DOHH2 (cell line): ENCODE measurements around the gene HLF.

Experiments used
- H3F3A ChIP-seq: fragments of 200-600 bp; sonication (generic), shearing (Covaris generic); 2 replicates; pipeline ENCODE4 v1.6.0; 2016; ENCODE audit warnings: antibody characterized with exemption, mild to moderate bottlenecking; ENCODE audit not compliant: control insufficient read depth, insufficient read depth
- H3K27ac ChIP-seq: fragments of 200-600 bp; sonication (generic); 2 replicates; pipeline ENCODE4 v1.5.1; 2014; ENCODE audit warnings: low read depth, mild to moderate bottlenecking, low read length, moderate library complexity
- H3K27me3 ChIP-seq: fragments of 200-600 bp; sonication (generic); 2 replicates; pipeline ENCODE4 v1.6.1; 2014; ENCODE audit warnings: mild to moderate bottlenecking, low read length, mixed read lengths; ENCODE audit not compliant: control insufficient read depth
- H3K36me3 ChIP-seq: fragments of 200-600 bp; sonication (generic); 2 replicates; pipeline ENCODE4 v1.6.1; 2014; ENCODE audit warnings: mild to moderate bottlenecking, low read length, moderate library complexity, mixed read lengths; ENCODE audit not compliant: control insufficient read depth
- H3K4me1 ChIP-seq: fragments of 200-600 bp; sonication (generic); 2 replicates; pipeline ENCODE4 v1.6.1; 2014; ENCODE audit warnings: mild to moderate bottlenecking, low read length, mixed read lengths; ENCODE audit not compliant: control insufficient read depth
- H3K4me2 ChIP-seq: fragments of 200-600 bp; sonication (generic); 2 replicates; pipeline ENCODE4 v1.6.0; 2014; ENCODE audit warnings: mild to moderate bottlenecking, low read length, moderate library complexity
- H3K4me3 ChIP-seq: fragments of 200-600 bp; sonication (generic); 2 replicates; pipeline ENCODE4 v1.5.1; 2014; ENCODE audit warnings: mild to moderate bottlenecking, low read length, mixed read lengths
- H3K79me2 ChIP-seq: fragments of 200-600 bp; sonication (generic); 2 replicates; pipeline ENCODE4 v1.6.1; 2014; ENCODE audit warnings: mild to moderate bottlenecking, low read length, mixed read lengths; ENCODE audit not compliant: control insufficient read depth
- H3K9me2 ChIP-seq: fragments of 200-600 bp; sonication (generic); replicated peaks from 2 replicates; pipeline ENCODE4 v1.6.1; 2014; ENCODE audit warnings: mild to moderate bottlenecking, low read length, mixed read lengths; ENCODE audit not compliant: control insufficient read depth
- H3K9me3 ChIP-seq: fragments of 200-600 bp; sonication (generic); 2 replicates; pipeline ENCODE4 v1.6.1; 2014; ENCODE audit warnings: antibody characterized with exemption, low read length, mixed read lengths; ENCODE audit not compliant: control insufficient read depth, insufficient read depth
- H4K20me1 ChIP-seq: fragments of 200-600 bp; sonication (generic); 2 replicates; pipeline ENCODE4 v1.6.0; 2014; ENCODE audit warnings: low read depth, mild to moderate bottlenecking, antibody characterized with exemption, low read length, moderate library complexity; ENCODE audit not compliant: control insufficient read depth, insufficient read depth
- CTCF ChIP-seq: fragments of 200-600 bp; sonication (generic); IDR thresholded peaks from one replicate; pipeline ENCODE4 v1.5.1; 2014; ENCODE audit warnings: antibody characterized with exemption, mild to moderate bottlenecking, low read depth, low read length; ENCODE audit not compliant: poor library complexity, severe bottlenecking
- EZH2phosphoT487 ChIP-seq: fragments of 200-600 bp; sonication (generic); IDR thresholded peaks from 2 replicates; pipeline ENCODE4 v1.6.1; 2017; ENCODE audit warnings: borderline replicate concordance, mild to moderate bottlenecking, antibody characterized with exemption, low read length, moderate library complexity, mixed read lengths

Gene HLF

GRCh38 chr17:55271958-55272710 lies 7.4 kb downstream of the HLF start:
- Histone ChIP-seq H3K9me2 (no peaks in the 10 kb centered on the region), H3K9me3 (no peaks in the 10 kb centered on the region), H3K36me3 (no peaks in the 10 kb centered on the region), H3K27ac (no peak overlapping the region), H4K20me1 (no peaks in the 10 kb centered on the region), H3K4me3 (no peak overlapping the region), H3K27me3 (peaks cover 3% of the 10 kb centered on the region; the same call in 1 of the 2 replicates), H3K79me2 (no peaks in the 10 kb centered on the region), H3F3A (no peaks in the 10 kb centered on the region), H3K4me1 (no peaks in the 10 kb centered on the region), H3K4me2 (no peak overlapping the region)
- TF ChIP-seq CTCF (no peak), EZH2phosphoT487 (no peak)

DNA sequence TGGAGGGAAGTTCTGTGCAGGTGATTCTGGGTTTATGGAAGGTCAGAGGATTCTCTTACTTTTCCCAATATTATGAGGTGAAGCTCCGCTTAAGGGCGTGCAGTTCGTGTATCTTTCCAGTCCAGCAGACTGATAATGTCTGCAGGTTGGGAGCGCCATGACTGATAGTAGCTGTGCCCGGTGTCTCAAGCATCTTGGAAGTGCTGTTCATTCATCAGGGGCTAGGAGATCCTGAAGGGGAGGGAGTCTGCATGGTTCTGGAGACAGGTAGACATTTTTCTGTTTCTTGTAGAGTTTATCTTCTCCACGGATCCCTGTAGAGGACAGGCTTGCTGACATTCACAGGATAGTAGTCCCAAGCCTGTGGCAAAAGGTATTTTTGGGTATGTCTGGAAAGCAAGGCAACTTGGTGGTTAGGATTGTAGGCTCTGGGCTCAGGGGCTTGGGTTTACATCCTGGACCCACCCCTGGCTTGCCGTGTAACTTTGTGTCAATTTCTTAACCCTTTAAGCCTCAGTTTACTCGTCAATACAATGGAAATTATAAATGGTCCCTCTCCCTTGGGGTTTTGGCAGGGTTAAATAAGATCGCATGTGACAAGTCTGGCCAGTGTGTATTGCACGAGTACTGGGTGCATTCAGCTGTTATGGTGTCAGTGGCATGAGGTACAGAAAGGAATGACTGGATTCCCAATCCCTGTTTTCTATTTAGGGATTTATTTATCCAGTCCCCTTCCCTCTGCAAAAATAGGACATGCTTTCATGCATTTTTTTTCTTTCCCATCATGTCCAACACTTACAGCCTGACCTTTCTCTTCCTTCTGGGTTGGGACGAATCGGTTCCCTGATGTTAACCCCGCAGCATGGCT lies 8.2 kb downstream of the HLF start:
- Histone ChIP-seq H3K4me1 (no peaks in the 10 kb centered on the region), H3K4me3 (no peak overlapping the region), H3K9me3 (no peaks in the 10 kb centered on the region), H3K27ac (no peak overlapping the region), H3K36me3 (no peaks in the 10 kb centered on the region), H3K79me2 (no peaks in the 10 kb centered on the region), H4K20me1 (no peaks in the 10 kb centered on the region), H3F3A (no peaks in the 10 kb centered on the region), H3K4me2 (no peak overlapping the region), H3K27me3 (peaks cover 4% of the 10 kb centered on the region; the same call in 1 of the 2 replicates), H3K9me2 (no peaks in the 10 kb centered on the region)
- no peak for TF ChIP-seq EZH2phosphoT487
- TF ChIP-seq CTCF, result no peak

DNA sequence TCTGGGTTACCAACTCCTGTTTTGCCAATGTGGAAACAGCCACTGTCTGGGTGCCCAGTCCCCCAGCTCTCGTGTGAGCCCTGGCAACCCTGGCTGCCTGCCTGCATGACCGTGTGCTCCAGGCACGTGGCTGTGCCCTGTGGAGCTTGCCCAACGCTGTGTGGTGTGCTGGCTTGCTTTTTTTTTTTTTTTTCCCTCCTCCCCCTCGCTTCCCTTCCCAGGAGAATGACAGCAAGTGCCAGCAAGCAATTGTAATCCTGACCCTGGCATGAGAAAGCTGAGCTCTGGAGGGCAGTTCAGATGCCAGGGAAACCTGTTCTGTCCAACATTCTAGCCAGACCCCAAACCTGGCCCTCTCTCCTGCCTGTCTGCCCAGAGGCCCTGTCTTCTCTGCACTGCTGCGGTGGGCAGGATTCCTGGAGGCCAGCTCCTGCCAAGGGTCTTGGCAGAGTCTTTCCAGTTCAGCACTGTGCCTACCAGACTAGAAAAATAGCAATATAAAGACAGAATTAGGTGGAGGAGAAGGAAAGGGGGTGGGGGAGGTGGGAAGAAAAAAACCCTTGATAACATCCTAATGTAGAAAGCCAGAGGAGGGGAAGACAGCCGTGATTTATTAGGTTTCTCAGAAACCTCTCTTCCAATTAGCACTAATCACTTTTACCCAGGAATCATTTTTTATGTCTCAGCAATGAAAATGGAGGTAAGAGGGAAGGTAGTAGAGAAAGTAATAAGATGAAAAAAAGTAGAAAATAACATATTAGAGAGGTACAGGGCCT lies 9.0 kb downstream of the HLF start:
- Histone ChIP-seq H3K27me3 (peaks cover 7% of the 10 kb centered on the region; the same call in 1 of the 2 replicates), H3K79me2 (no peaks in the 10 kb centered on the region), H3K36me3 (no peaks in the 10 kb centered on the region), H3K4me2 (no peak overlapping the region), H4K20me1 (no peaks in the 10 kb centered on the region), H3K4me3 (no peak overlapping the region), H3K9me2 (no peaks in the 10 kb centered on the region), H3K27ac (no peak overlapping the region), H3K4me1 (no peaks in the 10 kb centered on the region), H3K9me3 (no peaks in the 10 kb centered on the region), H3F3A (no peaks in the 10 kb centered on the region)
- no peak for TF ChIP-seq EZH2phosphoT487
- no peak for TF ChIP-seq CTCF
